NT2/D1 (cell line): ENCODE results near the gene LRFN2.

Source experiments
- YY1 ChIP-seq: IDR thresholded peaks from 2 replicates; pipeline ENCODE4 v1.6.1; 2011; ENCODE audit not compliant: insufficient read length, insufficient read depth
- ZNF274 ChIP-seq: IDR thresholded peaks from 2 replicates; pipeline ENCODE4 v1.6.1; 2011; ENCODE audit warnings: mild to moderate bottlenecking, low read depth, low read length

DNA sequence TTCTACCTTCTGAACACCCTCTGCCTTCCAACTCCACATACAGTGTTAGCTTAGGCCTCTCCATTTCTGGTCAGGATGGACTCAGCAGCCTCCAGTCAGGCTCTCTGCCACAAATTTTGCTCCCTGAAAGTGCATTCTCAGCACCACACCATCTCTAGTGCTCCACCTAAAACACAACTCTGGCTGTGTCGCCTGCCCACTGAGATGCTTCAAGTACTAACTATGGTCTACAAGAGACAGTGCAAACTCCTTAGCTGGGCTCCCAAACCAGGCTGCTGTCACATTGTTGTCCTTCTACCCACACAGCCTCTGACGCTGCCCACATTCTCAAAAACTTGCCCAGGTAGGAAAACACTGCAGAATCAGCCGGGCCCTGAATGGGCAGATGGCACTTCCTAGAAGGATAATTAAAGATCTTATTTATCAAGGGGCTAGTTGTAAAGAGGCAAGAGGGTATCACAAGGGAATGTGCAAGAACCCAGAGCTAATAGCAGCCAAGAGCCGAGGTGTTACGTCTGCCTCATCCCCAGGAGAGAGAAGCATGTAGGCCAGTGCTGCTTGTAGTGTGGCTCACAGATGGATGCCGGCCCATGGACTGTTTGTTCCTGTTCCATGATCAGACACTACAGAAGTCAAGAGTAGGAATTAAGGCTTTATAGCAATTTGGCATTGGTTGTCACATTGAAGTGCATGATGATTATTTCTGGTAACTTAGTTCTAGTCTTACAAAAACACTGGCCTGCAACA, 189.7 kb downstream of the LRFN2 start:
- TF ChIP-seq YY1 (no peak), ZNF274 (no peak)
